Neural cell (in vitro differentiated cells): ENCODE results near the gene RAD51AP2. TPM values are rescaled to one million over a fixed set of nuclear protein-coding genes. Genes with fewer than 3 reads are reported as not detected.

Experiments
- H2AFZ ChIP-seq: fragments of 200-600, 300-800 bp; sonication (generic), shearing (Covaris generic); 2 replicates; pipeline ENCODE4 v1.6.0; 2014; ENCODE audit warnings: low read depth, mild to moderate bottlenecking, antibody characterized with exemption, low read length, moderate library complexity
- H3F3A ChIP-seq: fragments of 200-600 bp; shearing (Covaris generic); 2 replicates; pipeline ENCODE4 v1.6.1; 2016; ENCODE audit warnings: mild to moderate bottlenecking, moderate library complexity, mixed read lengths, antibody characterized with exemption, low read length; ENCODE audit not compliant: insufficient read depth, poor library complexity, severe bottlenecking
- H3K27ac ChIP-seq: fragments of 200-600, 300-800 bp; sonication (generic), shearing (Covaris generic); 2 replicates; pipeline ENCODE4 v1.5.1; 2014; ENCODE audit warnings: mild to moderate bottlenecking, low read length, moderate library complexity
- H3K27me3 ChIP-seq: fragments of 300-800, 200-600 bp; sonication (generic), shearing (Covaris generic); 2 replicates; pipeline ENCODE4 v1.6.0; 2014; ENCODE audit warnings: mild to moderate bottlenecking, low read depth, low read length, moderate library complexity; ENCODE audit not compliant: insufficient read depth
- H3K36me3 ChIP-seq: fragments of 300-800, 200-600 bp; sonication (generic), shearing (Covaris generic); 2 replicates; pipeline ENCODE4 v1.5.1; 2014; ENCODE audit warnings: mild to moderate bottlenecking, antibody characterized with exemption, low read length, moderate library complexity; ENCODE audit not compliant: insufficient read depth
- H3K4me2 ChIP-seq: fragments of 300-800, 200-600 bp; sonication (generic), shearing (Covaris generic); 2 replicates; pipeline ENCODE4 v1.6.0; 2014; ENCODE audit warnings: mild to moderate bottlenecking, low read length
- H3K4me3 ChIP-seq: fragments of 300-800, 200-600 bp; sonication (generic), shearing (Covaris generic); 2 replicates; pipeline ENCODE4 v1.5.1; 2014; ENCODE audit warnings: mild to moderate bottlenecking, low read length, moderate library complexity
- H3K79me2 ChIP-seq: fragments of 200-600 bp; shearing (Covaris generic); replicated peaks from 2 replicates; pipeline ENCODE4 v1.6.0; 2014; ENCODE audit warnings: mild to moderate bottlenecking, low read length, moderate library complexity; ENCODE audit not compliant: insufficient read depth
- H3K9ac ChIP-seq: fragments of 300-800, 200-600 bp; sonication (generic), shearing (Covaris generic); 2 replicates; pipeline ENCODE4 v1.6.1; 2016; ENCODE audit warnings: mild to moderate bottlenecking, low read length, mixed read lengths
- H3K9me2 ChIP-seq: fragments of 200-600 bp; shearing (Covaris generic); 2 replicates; pipeline ENCODE4 v1.6.1; 2016; ENCODE audit warnings: mild to moderate bottlenecking, low read length, mixed read lengths; ENCODE audit not compliant: insufficient read depth
- H3K9me3 ChIP-seq: fragments of 200-600, 300-800 bp; sonication (generic), shearing (Covaris generic); 2 replicates; pipeline ENCODE4 v1.6.1; 2016; ENCODE audit warnings: mild to moderate bottlenecking, mixed run types, low read length, moderate library complexity, mixed read lengths
- H4K20me1 ChIP-seq: fragments of 200-600 bp; shearing (Covaris generic); 2 replicates; pipeline ENCODE4 v1.6.1; 2016; ENCODE audit warnings: mild to moderate bottlenecking, mixed run types; ENCODE audit not compliant: insufficient read depth
- EP300 ChIP-seq: fragments of 450-650 bp; conservative IDR thresholded peaks from 2 replicates; pipeline ENCODE4 v1.6.1; 2014; ENCODE audit warnings: antibody characterized with exemption, mild to moderate bottlenecking, moderate library complexity; ENCODE audit not compliant: poor library complexity, severe bottlenecking
- EZH2 ChIP-seq: fragments of 200-600, 300-800 bp; shearing (Covaris generic), sonication (generic); IDR thresholded peaks from 2 replicates; pipeline ENCODE4 v1.6.1; 2014; ENCODE audit warnings: antibody characterized with exemption, low read length, borderline replicate concordance, mild to moderate bottlenecking; ENCODE audit not compliant: insufficient read depth, poor library complexity, severe bottlenecking
- MXI1 ChIP-seq: fragments of 450-650 bp; conservative IDR thresholded peaks from 2 replicates; pipeline ENCODE4 v1.6.1; 2014; ENCODE audit warnings: antibody characterized with exemption, mild to moderate bottlenecking; ENCODE audit not compliant: poor library complexity, severe bottlenecking
- POLR2AphosphoS5 ChIP-seq: IDR thresholded peaks from 2 replicates; pipeline ENCODE4 v1.6.1; 2012
- RAD21 ChIP-seq: fragments of 450-650 bp; conservative IDR thresholded peaks from 2 replicates; pipeline ENCODE4 v1.6.1; 2014; ENCODE audit warnings: antibody characterized with exemption, mild to moderate bottlenecking, moderate library complexity
- SMC3 ChIP-seq: fragments of 450-650 bp; conservative IDR thresholded peaks from 2 replicates; pipeline ENCODE4 v1.6.1; 2014; ENCODE audit warnings: antibody characterized with exemption, mild to moderate bottlenecking, moderate library complexity; ENCODE audit not compliant: poor library complexity
- TAF1 ChIP-seq: IDR thresholded peaks from 2 replicates; pipeline ENCODE4 v1.6.1; 2012; ENCODE audit warnings: low read depth
- polyA plus RNA-seq: library from polyadenylated mRNA; depleted of rRNA; stranded (reverse); fragments of >200 nt; gene quantifications from 2 replicates; pipeline ENCODE4 v1.2.3, GENCODE V29; 2014
- TF ChIP-seq, protein P1 (sequence below): fragments of 450-650 bp; IDR thresholded peaks from 2 replicates; pipeline ENCODE4 v1.5.1; 2014; ENCODE audit warnings: antibody characterized with exemption, mild to moderate bottlenecking, moderate library complexity; ENCODE audit not compliant: poor library complexity, severe bottlenecking
- TF ChIP-seq, protein P2 (sequence below): IDR thresholded peaks from 2 replicates; pipeline ENCODE4 v1.6.1; 2012; ENCODE audit warnings: borderline replicate concordance

RAD51AP2 gene
- polyA plus RNA-seq, 1 donor from 2014 or later = 0.54 TPM

DNA sequence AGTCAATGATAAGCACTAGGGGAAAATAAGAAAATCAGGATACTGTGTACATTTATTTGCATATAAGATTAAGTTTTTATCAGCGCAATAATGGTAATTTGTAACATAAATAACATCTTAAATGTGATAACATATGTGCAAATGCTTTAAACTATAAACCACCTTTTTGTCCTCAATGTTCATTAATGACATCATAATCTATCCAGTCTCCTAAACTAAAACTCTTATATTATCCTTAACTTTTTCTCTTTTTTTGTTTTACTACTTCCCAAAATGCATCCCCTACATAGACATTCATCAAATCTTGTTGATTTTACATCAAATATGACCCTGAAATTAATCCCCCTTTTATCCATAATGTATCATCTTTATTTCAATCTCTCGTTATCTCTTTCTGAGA, 3.4 kb upstream of the RAD51AP2 start:
- Histone ChIP-seq H3F3A (no peaks in the 10 kb centered on the region), H2AFZ (no peak overlapping the region), H3K9ac (no peak overlapping the region), H3K79me2 (no peaks in the 10 kb centered on the region), H4K20me1 (no peaks in the 10 kb centered on the region), H3K4me3 (no peak overlapping the region), H3K4me2 (no peak overlapping the region), H3K27ac (no peak overlapping the region), H3K36me3 (no peaks in the 10 kb centered on the region), H3K9me2 (no peaks in the 10 kb centered on the region), H3K9me3 (no peaks in the 10 kb centered on the region), H3K27me3 (no peaks in the 10 kb centered on the region)
- TF ChIP-seq RAD21 = no peak

DNA sequence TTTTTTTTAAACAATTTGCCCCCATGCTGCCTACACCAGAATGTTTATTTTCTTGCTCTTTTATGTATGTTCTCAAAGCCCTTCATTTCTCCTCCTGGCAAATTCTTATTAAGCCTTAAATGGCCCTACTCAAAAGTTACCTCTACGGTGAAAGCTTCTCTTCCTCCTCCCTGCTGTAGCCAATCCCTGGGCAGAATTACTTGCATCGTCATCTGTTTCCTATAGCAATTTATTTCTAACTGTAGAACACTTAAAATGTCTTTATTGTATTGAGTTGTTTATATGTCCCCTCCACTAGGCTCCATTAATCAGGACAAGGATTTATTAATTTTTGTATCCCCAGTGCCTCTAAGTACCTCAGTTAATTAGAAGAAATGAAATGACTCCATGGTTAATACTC, 2.5 kb upstream of the RAD51AP2 start:
- no peak overlapping the region for H3K4me3 ChIP-seq
- no peaks in the 10 kb centered on the region for H4K20me1 ChIP-seq
- no peaks in the 10 kb centered on the region for H3K36me3 ChIP-seq
- H3K9me2 ChIP-seq = no peaks in the 10 kb centered on the region
- no peaks in the 10 kb centered on the region for H3F3A ChIP-seq
- H3K27me3 ChIP-seq = no peaks in the 10 kb centered on the region
- H3K9me3 ChIP-seq = no peaks in the 10 kb centered on the region
- H3K79me2 ChIP-seq = no peaks in the 10 kb centered on the region
- H3K27ac ChIP-seq = no peak overlapping the region
- no peak overlapping the region for H2AFZ ChIP-seq
- TF ChIP-seq RAD21 = no peak
- no peak for TF ChIP-seq EP300
- no peak for TF ChIP-seq TAF1
- no peak for TF ChIP-seq SMC3
- no peak for TF ChIP-seq POLR2AphosphoS5
- TF ChIP-seq EZH2 = no peak
- TF ChIP-seq MXI1 = no peak
- TF ChIP-seq, protein P1, sequence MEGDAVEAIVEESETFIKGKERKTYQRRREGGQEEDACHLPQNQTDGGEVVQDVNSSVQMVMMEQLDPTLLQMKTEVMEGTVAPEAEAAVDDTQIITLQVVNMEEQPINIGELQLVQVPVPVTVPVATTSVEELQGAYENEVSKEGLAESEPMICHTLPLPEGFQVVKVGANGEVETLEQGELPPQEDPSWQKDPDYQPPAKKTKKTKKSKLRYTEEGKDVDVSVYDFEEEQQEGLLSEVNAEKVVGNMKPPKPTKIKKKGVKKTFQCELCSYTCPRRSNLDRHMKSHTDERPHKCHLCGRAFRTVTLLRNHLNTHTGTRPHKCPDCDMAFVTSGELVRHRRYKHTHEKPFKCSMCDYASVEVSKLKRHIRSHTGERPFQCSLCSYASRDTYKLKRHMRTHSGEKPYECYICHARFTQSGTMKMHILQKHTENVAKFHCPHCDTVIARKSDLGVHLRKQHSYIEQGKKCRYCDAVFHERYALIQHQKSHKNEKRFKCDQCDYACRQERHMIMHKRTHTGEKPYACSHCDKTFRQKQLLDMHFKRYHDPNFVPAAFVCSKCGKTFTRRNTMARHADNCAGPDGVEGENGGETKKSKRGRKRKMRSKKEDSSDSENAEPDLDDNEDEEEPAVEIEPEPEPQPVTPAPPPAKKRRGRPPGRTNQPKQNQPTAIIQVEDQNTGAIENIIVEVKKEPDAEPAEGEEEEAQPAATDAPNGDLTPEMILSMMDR = no peak
- TF ChIP-seq, protein P2, sequence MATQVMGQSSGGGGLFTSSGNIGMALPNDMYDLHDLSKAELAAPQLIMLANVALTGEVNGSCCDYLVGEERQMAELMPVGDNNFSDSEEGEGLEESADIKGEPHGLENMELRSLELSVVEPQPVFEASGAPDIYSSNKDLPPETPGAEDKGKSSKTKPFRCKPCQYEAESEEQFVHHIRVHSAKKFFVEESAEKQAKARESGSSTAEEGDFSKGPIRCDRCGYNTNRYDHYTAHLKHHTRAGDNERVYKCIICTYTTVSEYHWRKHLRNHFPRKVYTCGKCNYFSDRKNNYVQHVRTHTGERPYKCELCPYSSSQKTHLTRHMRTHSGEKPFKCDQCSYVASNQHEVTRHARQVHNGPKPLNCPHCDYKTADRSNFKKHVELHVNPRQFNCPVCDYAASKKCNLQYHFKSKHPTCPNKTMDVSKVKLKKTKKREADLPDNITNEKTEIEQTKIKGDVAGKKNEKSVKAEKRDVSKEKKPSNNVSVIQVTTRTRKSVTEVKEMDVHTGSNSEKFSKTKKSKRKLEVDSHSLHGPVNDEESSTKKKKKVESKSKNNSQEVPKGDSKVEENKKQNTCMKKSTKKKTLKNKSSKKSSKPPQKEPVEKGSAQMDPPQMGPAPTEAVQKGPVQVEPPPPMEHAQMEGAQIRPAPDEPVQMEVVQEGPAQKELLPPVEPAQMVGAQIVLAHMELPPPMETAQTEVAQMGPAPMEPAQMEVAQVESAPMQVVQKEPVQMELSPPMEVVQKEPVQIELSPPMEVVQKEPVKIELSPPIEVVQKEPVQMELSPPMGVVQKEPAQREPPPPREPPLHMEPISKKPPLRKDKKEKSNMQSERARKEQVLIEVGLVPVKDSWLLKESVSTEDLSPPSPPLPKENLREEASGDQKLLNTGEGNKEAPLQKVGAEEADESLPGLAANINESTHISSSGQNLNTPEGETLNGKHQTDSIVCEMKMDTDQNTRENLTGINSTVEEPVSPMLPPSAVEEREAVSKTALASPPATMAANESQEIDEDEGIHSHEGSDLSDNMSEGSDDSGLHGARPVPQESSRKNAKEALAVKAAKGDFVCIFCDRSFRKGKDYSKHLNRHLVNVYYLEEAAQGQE = no peak
- H3K4me2 ChIP-seq = no peak overlapping the region
- H3K9ac ChIP-seq = no peak overlapping the region

DNA sequence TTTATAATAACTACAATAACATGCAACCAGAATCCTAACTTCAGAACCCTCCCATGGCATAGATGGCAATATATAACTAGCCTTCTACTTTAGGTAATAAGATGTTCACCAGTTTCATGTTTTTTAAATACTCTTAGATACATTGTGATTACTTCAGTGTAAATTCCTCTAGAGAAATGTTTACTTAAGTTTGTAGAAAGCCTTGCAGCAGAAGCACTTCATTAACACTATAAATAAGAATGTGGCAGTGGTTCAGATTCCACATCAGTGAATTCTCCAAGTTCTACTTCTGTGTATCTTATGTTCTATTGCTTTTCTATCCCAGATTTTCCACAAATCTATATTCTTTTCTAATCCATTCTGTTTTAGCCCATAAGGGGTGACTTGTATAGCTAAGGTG, 1.2 kb upstream of the RAD51AP2 start:
- no peak overlapping the region for H2AFZ ChIP-seq
- no peaks in the 10 kb centered on the region for H3F3A ChIP-seq
- no peak overlapping the region for H3K9ac ChIP-seq
- no peak for TF ChIP-seq RAD21
- TF ChIP-seq EZH2 = no peak
- TF ChIP-seq EP300 = no peak
- no peaks in the 10 kb centered on the region for H3K36me3 ChIP-seq
- no peak overlapping the region for H3K27ac ChIP-seq
- H3K4me2 ChIP-seq = no peak overlapping the region
- H4K20me1 ChIP-seq = no peaks in the 10 kb centered on the region
- H3K79me2 ChIP-seq = no peaks in the 10 kb centered on the region
- no peaks in the 10 kb centered on the region for H3K27me3 ChIP-seq
- no peak overlapping the region for H3K4me3 ChIP-seq
- no peaks in the 10 kb centered on the region for H3K9me3 ChIP-seq
- no peaks in the 10 kb centered on the region for H3K9me2 ChIP-seq
